Panc1 (cell line): Measurements from ENCODE around the gene SPATA3. TPM values are rescaled to one million over a fixed set of nuclear protein-coding genes. Genes with fewer than 3 reads are reported as not detected.

Experiments used
- ATAC-seq: fragments of 200-7000 bp; cut with Tn5 transposase; 2 replicates; pipeline ENCODE4 v1.9.1; 2020; ENCODE audit warnings: mild to moderate bottlenecking, moderate library complexity
- BruUV-seq: library from RNA; stranded (reverse); fragments of 400-500 nt; replicated peaks from 2 replicates; lab custom pipeline; 2021; lab: Mats Ljungman, UMichigan
- CTCF ChIA-PET: fragments of 300-600 bp; sonication (Branson Sonifier 250); formaldehyde crosslinking; loops from one replicate; lab custom pipeline; 2022; ENCODE audit warnings: antibody characterized with exemption; lab: Charles Lee
- POLR2A ChIA-PET: fragments of 300-600 bp; sonication (Branson Sonifier 250); formaldehyde crosslinking; loops from one replicate; lab custom pipeline; 2022; ENCODE audit warnings: antibody characterized with exemption; lab: Charles Lee
- DNase-seq: peaks from one replicate; pipeline ENCODE4 v3.0.0-alpha.2; 2010; ENCODE audit warnings: low read depth, low spot score
- H3K27ac ChIP-seq: 2 replicates; pipeline ENCODE4 v1.5.1; 2011; ENCODE audit warnings: mild to moderate bottlenecking, low read length, inconsistent platforms
- H3K27me3 ChIP-seq: fragments of 200-500 bp; sonication (Bioruptor generic); 2 replicates; pipeline ENCODE4 v1.6.0; 2014; ENCODE audit warnings: low read length, inconsistent platforms; ENCODE audit not compliant: control insufficient read depth, insufficient read depth
- H3K36me3 ChIP-seq: fragments of 200-500 bp; sonication (Bioruptor generic); 2 replicates; pipeline ENCODE4 v1.5.1; 2014; ENCODE audit warnings: inconsistent platforms, mild to moderate bottlenecking, low read length, moderate library complexity; ENCODE audit not compliant: control insufficient read depth, insufficient read depth
- H3K4me1 ChIP-seq: 2 replicates; pipeline ENCODE4 v1.5.1; 2011; ENCODE audit warnings: inconsistent platforms, mild to moderate bottlenecking, low read length, moderate library complexity; ENCODE audit not compliant: control insufficient read depth, insufficient read depth
- H3K4me3 ChIP-seq, 2 experiments: 2 replicates each; pipeline ENCODE4 v1.5.1; 2011 to 2012; ENCODE audit warnings: low read depth in 2 of 2, low read length in 2 of 2, mild to moderate bottlenecking in 2 of 2, inconsistent platforms in 1 of 2, moderate library complexity in 1 of 2
- H3K9me3 ChIP-seq: fragments of 200-500 bp; sonication (Bioruptor generic); 2 replicates; pipeline ENCODE4 v1.5.1; 2014; ENCODE audit warnings: low read depth, mild to moderate bottlenecking, inconsistent platforms, low read length, moderate library complexity; ENCODE audit not compliant: control insufficient read depth, insufficient read depth
- CTCF ChIP-seq: fragments of 450-650 bp; IDR thresholded peaks from 2 replicates; pipeline ENCODE4 v1.5.1; 2017; ENCODE audit warnings: mild to moderate bottlenecking
- POLR2AphosphoS5 ChIP-seq: IDR thresholded peaks from 2 replicates; pipeline ENCODE4 v1.6.1; 2012; ENCODE audit warnings: mild to moderate bottlenecking, low read depth, low read length, moderate library complexity
- SIN3A ChIP-seq: IDR thresholded peaks from 2 replicates; pipeline ENCODE4 v1.6.1; 2012; ENCODE audit warnings: low read depth, mild to moderate bottlenecking, low read length, moderate library complexity, borderline replicate concordance; ENCODE audit not compliant: insufficient read depth
- TCF7L2 ChIP-seq: IDR thresholded peaks from 2 replicates; pipeline ENCODE4 v1.6.1; 2011; ENCODE audit warnings: mild to moderate bottlenecking, low read depth, low read length, inconsistent platforms
- in situ Hi-C: cut with HindIII; loops from 2 replicates; pipeline ENCODE4 v1.10.0; 2016; ENCODE audit warnings: low sequenced_read_pairs, low pct_unique_long_range_greater_than_20kb
- intact Hi-C: fragments of 100-400 bp; cut with micrococcal nuclease; formaldehyde crosslinking; loops from one replicate; pipeline ENCODE4 v1.10.0; 2022; ENCODE audit not compliant: unreplicated experiment
- total RNA-seq: library from RNA; stranded (reverse); gene quantifications from one replicate; pipeline ENCODE4 v1.2.1, GENCODE V29; 2021; ENCODE audit not compliant: unreplicated experiment
- TF ChIP-seq, protein P1 (sequence below), 2 experiments: IDR thresholded peaks; 2 replicates each; pipeline ENCODE4 v1.6.1; 2011 to 2012; ENCODE audit warnings: low read depth in 2 of 2, control low read depth in 1 of 2, low read length in 1 of 2, mild to moderate bottlenecking in 1 of 2, moderate library complexity in 1 of 2; ENCODE audit not compliant: insufficient read depth in 1 of 2

SPATA3 gene
- total RNA-seq, 1 experiment from 2014 or later, result not detected

- no peaks in the 10 kb centered on the region for H3K36me3 ChIP-seq
- DNase-seq (no peak), ATAC-seq (no peak)
- H3K9me3 ChIP-seq, result no peaks in the 10 kb centered on the region
- no peaks in the 10 kb centered on the region for H3K4me1 ChIP-seq
- TF ChIP-seq SIN3A (no peak), POLR2AphosphoS5 (no peak), TCF7L2 (no peak), CTCF (no peak)
- TF ChIP-seq, protein P1, sequence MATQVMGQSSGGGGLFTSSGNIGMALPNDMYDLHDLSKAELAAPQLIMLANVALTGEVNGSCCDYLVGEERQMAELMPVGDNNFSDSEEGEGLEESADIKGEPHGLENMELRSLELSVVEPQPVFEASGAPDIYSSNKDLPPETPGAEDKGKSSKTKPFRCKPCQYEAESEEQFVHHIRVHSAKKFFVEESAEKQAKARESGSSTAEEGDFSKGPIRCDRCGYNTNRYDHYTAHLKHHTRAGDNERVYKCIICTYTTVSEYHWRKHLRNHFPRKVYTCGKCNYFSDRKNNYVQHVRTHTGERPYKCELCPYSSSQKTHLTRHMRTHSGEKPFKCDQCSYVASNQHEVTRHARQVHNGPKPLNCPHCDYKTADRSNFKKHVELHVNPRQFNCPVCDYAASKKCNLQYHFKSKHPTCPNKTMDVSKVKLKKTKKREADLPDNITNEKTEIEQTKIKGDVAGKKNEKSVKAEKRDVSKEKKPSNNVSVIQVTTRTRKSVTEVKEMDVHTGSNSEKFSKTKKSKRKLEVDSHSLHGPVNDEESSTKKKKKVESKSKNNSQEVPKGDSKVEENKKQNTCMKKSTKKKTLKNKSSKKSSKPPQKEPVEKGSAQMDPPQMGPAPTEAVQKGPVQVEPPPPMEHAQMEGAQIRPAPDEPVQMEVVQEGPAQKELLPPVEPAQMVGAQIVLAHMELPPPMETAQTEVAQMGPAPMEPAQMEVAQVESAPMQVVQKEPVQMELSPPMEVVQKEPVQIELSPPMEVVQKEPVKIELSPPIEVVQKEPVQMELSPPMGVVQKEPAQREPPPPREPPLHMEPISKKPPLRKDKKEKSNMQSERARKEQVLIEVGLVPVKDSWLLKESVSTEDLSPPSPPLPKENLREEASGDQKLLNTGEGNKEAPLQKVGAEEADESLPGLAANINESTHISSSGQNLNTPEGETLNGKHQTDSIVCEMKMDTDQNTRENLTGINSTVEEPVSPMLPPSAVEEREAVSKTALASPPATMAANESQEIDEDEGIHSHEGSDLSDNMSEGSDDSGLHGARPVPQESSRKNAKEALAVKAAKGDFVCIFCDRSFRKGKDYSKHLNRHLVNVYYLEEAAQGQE (IDR thresholded peaks at IDR 0.05; ENCODE audit: insufficient read depth in 1 of 2, low read depth in 2 of 2, low read length in 1 of 2), result no peak
- H3K27ac ChIP-seq, result no peak overlapping the region
- in situ Hi-C loops (no loop called here), intact Hi-C loops (no loop called here)
- ChIA-PET CTCF (interaction anchor here (0.6 to 0.7 kb wide), 2 partner anchors 93 to 241 kb away, joined by 6 to 7 read pairs; no protein-coding TSS in a partner anchor), POLR2A (no interaction called here)
- H3K27me3 ChIP-seq, result no peaks in the 10 kb centered on the region
- no peak overlapping the region for H3K4me3 ChIP-seq
- no TSS peak for BruUV-seq
These were observed 48.7 kb upstream of the SPATA3 start for GRCh38 chr2:230947235-230947576.

DNA sequence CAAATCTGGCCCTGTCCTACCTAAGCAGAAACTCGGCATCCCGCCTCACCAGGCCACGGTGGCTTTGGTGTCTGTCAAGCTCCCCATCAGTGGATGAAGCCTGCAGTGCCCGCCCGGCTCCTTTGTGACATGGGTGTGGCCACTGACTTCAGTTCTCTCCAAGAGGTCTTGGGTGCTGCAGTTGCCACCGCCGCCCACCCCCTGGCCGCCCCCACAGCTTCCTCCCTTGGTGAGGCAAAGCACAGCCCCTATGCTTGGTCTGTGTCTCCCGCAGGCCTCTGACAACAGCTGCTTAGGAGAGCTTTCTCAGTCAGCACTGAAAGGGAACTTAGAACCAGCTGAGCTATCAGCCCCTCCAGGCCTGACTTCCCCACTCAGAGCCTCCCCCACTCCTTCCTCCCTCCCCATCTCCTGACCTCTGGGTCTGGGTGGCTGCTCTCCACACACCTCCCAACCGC lies 48.0 kb upstream of the SPATA3 start:
- intact Hi-C loops, result no loop called here

More for the DNA sequence above, 48.0 kb upstream of the SPATA3 start:
- no peaks in the 10 kb centered on the region for H3K9me3 ChIP-seq
- no TSS peak for BruUV-seq
- no peaks in the 10 kb centered on the region for H3K27me3 ChIP-seq
- no peak overlapping the region for H3K4me3 ChIP-seq
- in situ Hi-C loops, result no loop called here
- ChIA-PET CTCF (interaction anchor here (0.6 to 0.7 kb wide), 2 partner anchors 92 to 242 kb away, joined by 6 to 7 read pairs; no protein-coding TSS in a partner anchor), POLR2A (no interaction called here)
- TF ChIP-seq SIN3A (no peak), CTCF (no peak), POLR2AphosphoS5 (no peak)
- TF ChIP-seq, protein P1 (IDR thresholded peaks at IDR 0.05; ENCODE audit: insufficient read depth in 1 of 2, low read depth in 2 of 2, low read length in 1 of 2), result no peak
- DNase-seq (no peak), ATAC-seq (no peak)
- no peaks in the 10 kb centered on the region for H3K4me1 ChIP-seq
- no peaks in the 10 kb centered on the region for H3K36me3 ChIP-seq
- H3K27ac ChIP-seq, result no peak overlapping the region
